Activated naive CD4-positive, alpha-beta T cell treated with anti-CD3 and anti-CD28 coated beads, Interleukin-2, amount 10 ng/mL, durations not matched to agents 7 days and 5 days (primary cell): ENCODE measurements around the gene FTL.
"Not testable (repeated sequence)": the region's sequence is repeated elsewhere in the genome, so short reads cannot be mapped to it uniquely, and the experiment has no call there.

Source experiments
- CTCF ChIA-PET: fragments of 350-600 bp; sonication (Branson Sonifier 250); formaldehyde crosslinking; loops from one replicate; lab custom pipeline; 2021; ENCODE audit warnings: antibody characterized with exemption; lab: Charles Lee
- DNase-seq: peaks from one replicate; pipeline ENCODE4 v3.0.0-alpha.2; 2020
- H3K27ac Mint-ChIP-seq: one replicate; pipeline ENCODE4 v1.8.0; 2021; ENCODE audit warnings: mild to moderate bottlenecking, moderate library complexity, mixed read lengths
- H3K27me3 Mint-ChIP-seq: one replicate; pipeline ENCODE4 v1.8.0; 2021; ENCODE audit warnings: mild to moderate bottlenecking, mixed read lengths
- H3K36me3 Mint-ChIP-seq: one replicate; pipeline ENCODE4 v1.8.0; 2021; ENCODE audit warnings: mixed read lengths
- H3K4me1 Mint-ChIP-seq: one replicate; pipeline ENCODE4 v1.8.0; 2021; ENCODE audit warnings: mixed read lengths
- H3K4me3 Mint-ChIP-seq: one replicate; pipeline ENCODE4 v1.8.0; 2021; ENCODE audit warnings: mild to moderate bottlenecking, moderate library complexity, mixed read lengths
- H3K9me3 Mint-ChIP-seq: one replicate; pipeline ENCODE4 v1.8.0; 2021; ENCODE audit warnings: mixed read lengths

The FTL gene

DNA sequence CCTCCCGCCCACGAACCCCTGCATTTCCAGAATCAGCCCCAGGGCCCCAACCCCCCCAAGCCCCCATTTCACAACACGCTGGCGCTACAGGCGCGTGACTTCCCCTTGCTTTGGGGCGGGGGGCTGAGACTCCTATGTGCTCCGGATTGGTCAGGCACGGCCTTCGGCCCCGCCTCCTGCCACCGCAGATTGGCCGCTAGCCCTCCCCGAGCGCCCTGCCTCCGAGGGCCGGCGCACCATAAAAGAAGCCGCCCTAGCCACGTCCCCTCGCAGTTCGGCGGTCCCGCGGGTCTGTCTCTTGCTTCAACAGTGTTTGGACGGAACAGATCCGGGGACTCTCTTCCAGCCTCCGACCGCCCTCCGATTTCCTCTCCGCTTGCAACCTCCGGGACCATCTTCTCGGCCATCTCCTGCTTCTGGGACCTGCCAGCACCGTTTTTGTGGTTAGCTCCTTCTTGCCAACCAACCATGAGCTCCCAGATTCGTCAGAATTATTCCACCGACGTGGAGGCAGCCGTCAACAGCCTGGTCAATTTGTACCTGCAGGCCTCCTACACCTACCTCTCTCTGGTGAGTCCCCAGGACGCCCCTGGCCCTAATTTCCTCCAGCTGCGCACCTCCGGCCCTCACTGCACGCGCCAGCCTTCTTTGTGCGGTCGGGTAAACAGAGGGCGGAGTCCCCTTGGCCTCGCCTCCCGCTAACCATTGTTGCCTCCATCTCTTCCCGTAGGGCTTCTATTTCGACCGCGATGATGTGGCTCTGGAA is at the start of gene FTL:
FTL (plus strand) TSS at position 270 of the 766 bp plus-strand sequence; CDS start at position 469, 199 bp downstream.
- H3K4me3 Mint-ChIP-seq = peak within 1 kb of the TSS; percentile 98
- H3K36me3 Mint-ChIP-seq = peaks cover 46% of the 10 kb centered on the region
- no peaks in the 10 kb centered on the region for H3K27me3 Mint-ChIP-seq
- CTCF ChIA-PET = interaction anchor here (0.6 kb wide), 1 partner anchor 281 kb away, joined by 3 read pairs; no protein-coding TSS in a partner anchor
- H3K9me3 Mint-ChIP-seq = no peaks in the 10 kb centered on the region
- peak within 1 kb of the TSS; percentile 99 for H3K27ac Mint-ChIP-seq
- peak; percentile 95 for DNase-seq
- H3K4me1 Mint-ChIP-seq = peaks cover 66% of the 10 kb centered on the region

DNA sequence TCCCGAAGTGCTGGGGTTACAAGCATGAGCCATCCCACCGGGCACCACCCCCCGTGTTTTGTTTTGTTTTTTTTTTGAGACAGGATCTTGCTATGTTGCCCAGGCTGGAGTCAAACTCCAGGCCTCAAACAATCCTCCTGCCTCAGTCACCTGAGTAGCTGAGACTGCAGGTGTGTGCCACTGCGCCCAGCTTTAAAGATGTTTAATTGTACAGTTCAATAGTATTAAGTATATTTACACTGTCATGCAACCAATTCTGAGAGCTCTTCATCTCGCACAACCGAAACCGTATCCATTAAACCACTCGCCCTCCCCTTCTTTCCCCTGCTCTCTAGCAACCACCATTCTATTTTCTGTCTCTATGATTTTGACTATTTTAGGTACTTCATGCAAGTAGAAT is 49.4 kb upstream of the FTL start:
- Mint-ChIP-seq H3K27me3 (no peaks in the 10 kb centered on the region), H3K9me3 (no peaks in the 10 kb centered on the region), H3K4me1 (no peaks in the 10 kb centered on the region), H3K27ac (no peak overlapping the region), H3K36me3 (peaks cover 51% of the 10 kb centered on the region), H3K4me3 (no peak overlapping the region)
- CTCF ChIA-PET = no interaction called here
- DNase-seq = no peak

DNA sequence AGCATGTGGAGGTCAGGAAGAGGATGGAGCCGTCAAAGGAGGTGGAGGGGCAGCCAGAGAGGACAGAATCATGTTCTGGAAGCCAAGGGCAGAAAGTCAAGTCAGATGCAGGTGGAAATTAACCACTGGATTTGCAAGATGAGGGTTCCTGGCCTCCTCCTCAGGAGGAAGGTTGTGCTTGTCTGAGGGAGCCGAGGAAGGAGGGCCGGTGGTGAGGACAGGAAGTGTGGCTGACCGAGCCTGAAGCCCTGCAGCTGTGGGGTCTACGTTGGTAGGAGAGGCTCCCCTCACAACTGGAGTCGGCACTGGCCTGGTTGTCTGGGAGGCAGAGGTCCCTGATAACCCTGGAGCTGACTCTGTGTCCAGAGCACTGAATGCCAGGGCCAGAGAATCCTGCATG is 47.0 kb upstream of the FTL start:
- Mint-ChIP-seq H3K27me3 (no peaks in the 10 kb centered on the region), H3K36me3 (peaks cover 49% of the 10 kb centered on the region), H3K9me3 (no peaks in the 10 kb centered on the region), H3K27ac (no peak overlapping the region), H3K4me3 (no peak overlapping the region), H3K4me1 (no peaks in the 10 kb centered on the region)
- CTCF ChIA-PET = no interaction called here
- no peak for DNase-seq

DNA sequence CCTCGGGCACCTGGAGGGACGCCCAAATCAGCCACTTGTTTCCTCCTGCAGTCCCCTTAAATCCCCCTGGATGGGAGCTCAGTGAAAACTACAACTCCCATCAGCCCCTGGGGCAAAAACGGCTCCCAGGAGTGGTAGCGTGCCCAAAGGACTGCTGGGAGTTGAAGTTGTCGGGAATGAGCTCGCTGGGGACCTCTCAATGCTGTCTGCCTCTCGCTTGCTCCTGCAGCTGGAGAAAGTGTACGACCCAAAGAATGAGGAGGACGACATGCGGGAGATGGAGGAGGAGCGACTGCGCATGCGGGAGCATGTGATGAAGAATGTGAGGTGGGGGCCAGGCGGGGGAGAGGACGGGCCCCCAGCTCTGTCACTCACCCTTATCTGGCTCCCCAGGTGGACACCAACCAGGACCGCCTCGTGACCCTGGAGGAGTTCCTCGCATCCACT is 46.3 kb upstream of the FTL start:
- Mint-ChIP-seq H3K36me3 (peaks cover 48% of the 10 kb centered on the region), H3K27ac (no peak overlapping the region), H3K9me3 (no peaks in the 10 kb centered on the region), H3K4me1 (no peaks in the 10 kb centered on the region), H3K4me3 (no peak overlapping the region), H3K27me3 (no peaks in the 10 kb centered on the region)
- CTCF ChIA-PET = no interaction called here
- peak; percentile 39 for DNase-seq

DNA sequence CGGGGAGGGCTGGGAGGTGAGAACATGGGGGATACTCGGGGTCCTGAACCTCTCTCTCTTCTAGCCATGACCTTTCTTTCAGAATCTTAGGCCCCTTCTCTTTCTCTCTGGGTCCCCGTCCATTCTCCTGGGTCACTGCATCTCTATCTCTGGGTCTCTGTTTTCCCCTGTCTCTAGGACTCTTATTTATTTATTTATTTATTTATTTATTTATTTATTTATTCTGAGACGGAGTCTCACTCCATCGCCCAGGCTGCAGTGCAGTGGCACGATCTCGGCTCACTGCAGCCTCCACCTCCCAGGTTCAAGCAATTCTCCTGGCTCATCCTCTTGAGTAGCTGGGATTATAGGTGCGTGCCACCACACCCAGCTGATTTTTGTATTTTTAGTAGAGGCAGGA is 45.8 kb upstream of the FTL start:
- H3K27me3 Mint-ChIP-seq, DNase-seq, CTCF ChIA-PET, H3K27ac Mint-ChIP-seq, H3K4me1 Mint-ChIP-seq, H3K4me3 Mint-ChIP-seq, H3K9me3 Mint-ChIP-seq: not testable (repeated sequence)
- peaks cover 44% of the 10 kb centered on the region for H3K36me3 Mint-ChIP-seq

DNA sequence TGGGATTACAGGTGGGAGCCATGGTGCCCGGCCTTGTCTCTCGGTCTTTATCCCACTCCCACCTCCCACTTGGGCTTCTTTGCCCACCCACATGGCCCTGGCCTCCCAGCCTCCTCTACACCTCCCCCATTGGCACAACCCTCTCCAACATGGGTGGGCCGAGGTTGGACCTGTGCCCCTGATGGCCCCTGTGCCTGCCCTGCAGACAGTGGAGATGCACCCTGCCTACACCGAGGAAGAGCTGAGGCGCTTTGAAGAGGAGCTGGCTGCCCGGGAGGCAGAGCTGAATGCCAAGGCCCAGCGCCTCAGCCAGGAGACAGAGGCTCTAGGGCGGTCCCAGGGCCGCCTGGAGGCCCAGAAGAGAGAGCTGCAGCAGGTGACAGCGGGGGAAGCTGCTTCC is 44.2 kb upstream of the FTL start:
- Mint-ChIP-seq H3K9me3 (no peaks in the 10 kb centered on the region), H3K4me1 (no peaks in the 10 kb centered on the region), H3K4me3 (no peak overlapping the region), H3K27me3 (no peaks in the 10 kb centered on the region), H3K36me3 (peaks cover 36% of the 10 kb centered on the region), H3K27ac (peak overlapping the region; percentile 60)
- DNase-seq = no peak
- CTCF ChIA-PET = no interaction called here

DNA sequence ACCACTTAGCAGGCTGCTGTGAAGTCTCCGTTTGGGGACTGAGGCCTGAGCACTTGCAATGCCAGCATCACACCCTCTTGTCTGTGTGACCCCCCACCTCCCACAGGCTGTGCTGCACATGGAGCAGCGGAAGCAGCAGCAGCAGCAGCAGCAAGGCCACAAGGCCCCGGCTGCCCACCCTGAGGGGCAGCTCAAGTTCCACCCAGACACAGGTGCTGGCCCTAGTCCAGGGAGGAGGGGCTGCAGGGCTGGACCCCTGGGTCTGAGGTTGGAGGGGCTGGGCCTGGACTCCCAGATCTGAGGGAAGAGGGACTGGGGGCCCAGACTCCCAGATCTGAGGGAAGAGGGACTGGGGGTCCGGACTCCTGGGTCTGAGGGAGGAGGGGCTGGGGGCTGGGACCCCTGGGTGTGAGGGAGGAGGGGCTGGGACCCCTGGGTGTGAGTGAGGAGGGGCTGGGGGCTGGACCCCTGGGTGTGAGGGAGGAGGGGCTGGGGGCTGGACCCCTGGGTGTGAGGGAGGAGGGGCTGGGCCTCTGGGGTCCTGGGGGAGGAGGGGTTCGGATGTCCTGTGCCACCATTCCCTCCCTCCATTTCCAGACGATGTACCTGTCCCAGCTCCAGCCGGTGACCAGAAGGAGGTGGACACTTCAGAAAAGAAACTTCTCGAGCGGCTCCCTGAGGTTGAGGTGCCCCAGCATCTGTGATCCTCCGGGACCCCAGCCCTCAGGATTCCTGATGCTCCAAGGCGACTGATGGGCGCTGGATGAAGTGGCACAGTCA is 43.2 kb upstream of the FTL start:
- no peak overlapping the region for H3K4me3 Mint-ChIP-seq
- CTCF ChIA-PET = no interaction called here
- DNase-seq = no peak
- no peak overlapping the region for H3K27ac Mint-ChIP-seq
- H3K27me3 Mint-ChIP-seq = no peaks in the 10 kb centered on the region
- peaks cover 3% of the 10 kb centered on the region for H3K4me1 Mint-ChIP-seq
- peaks cover 33% of the 10 kb centered on the region for H3K36me3 Mint-ChIP-seq
- H3K9me3 Mint-ChIP-seq = no peaks in the 10 kb centered on the region

DNA sequence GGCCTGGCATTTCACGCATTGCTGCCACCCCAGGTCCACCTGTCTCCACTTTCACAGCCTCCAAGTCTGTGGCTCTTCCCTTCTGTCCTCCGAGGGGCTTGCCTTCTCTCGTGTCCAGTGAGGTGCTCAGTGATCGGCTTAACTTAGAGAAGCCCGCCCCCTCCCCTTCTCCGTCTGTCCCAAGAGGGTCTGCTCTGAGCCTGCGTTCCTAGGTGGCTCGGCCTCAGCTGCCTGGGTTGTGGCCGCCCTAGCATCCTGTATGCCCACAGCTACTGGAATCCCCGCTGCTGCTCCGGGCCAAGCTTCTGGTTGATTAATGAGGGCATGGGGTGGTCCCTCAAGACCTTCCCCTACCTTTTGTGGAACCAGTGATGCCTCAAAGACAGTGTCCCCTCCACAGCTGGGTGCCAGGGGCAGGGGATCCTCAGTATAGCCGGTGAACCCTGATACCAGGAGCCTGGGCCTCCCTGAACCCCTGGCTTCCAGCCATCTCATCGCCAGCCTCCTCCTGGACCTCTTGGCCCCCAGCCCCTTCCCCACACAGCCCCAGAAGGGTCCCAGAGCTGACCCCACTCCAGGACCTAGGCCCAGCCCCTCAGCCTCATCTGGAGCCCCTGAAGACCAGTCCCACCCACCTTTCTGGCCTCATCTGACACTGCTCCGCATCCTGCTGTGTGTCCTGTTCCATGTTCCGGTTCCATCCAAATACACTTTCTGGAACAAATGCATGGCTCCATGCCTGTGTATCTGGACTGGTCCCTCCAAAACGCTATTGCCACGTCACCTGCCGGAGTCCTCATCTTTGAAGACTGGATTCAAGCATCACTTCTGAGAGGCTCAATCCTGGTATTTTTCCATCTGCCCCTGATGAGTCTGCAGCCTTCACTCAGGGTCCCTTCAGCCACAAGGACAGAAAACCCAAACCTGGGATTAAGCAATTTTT is 42.3 kb upstream of the FTL start:
- Mint-ChIP-seq H3K27ac (no peak overlapping the region), H3K27me3 (no peaks in the 10 kb centered on the region), H3K36me3 (peaks cover 31% of the 10 kb centered on the region), H3K4me1 (peaks cover 5% of the 10 kb centered on the region), H3K4me3 (no peak overlapping the region), H3K9me3 (no peaks in the 10 kb centered on the region)
- DNase-seq = no peak
- CTCF ChIA-PET = no interaction called here

DNA sequence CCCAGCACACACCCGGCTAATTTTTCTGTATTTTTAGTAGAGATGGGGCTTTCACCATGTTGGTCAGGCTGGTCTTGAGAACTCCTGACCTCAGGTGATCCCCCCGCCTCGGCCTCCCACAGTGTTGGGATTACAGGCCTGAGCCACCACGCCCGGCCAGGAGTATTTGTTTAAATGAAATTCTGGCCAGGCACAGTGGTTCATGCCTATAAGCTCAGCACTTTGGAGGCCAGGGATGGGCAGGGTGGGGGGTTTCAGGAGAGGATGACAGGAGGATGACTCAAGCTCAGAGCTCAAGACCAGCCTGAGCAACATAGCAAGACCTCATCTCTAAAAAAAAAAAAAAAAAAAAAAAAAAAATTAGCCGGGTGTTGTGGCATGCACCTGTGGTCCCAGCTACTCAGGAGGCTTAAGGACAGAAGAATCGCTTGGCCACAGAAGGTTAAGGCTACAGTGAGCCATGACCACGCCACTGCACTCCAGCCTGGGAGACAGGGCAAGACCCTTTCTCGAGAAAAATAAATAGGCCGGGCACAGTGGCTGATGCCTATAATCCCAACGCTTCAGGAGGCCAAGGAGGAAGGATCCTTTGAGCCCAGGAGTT is 39.8 kb upstream of the FTL start:
- DNase-seq = no peak
- Mint-ChIP-seq H3K9me3 (no peaks in the 10 kb centered on the region), H3K27me3 (no peaks in the 10 kb centered on the region), H3K4me3 (no peak overlapping the region), H3K36me3 (peaks cover 20% of the 10 kb centered on the region), H3K4me1 (peaks cover 5% of the 10 kb centered on the region), H3K27ac (no peak overlapping the region)
- CTCF ChIA-PET = interaction anchor here (1.3 kb wide), 1 partner anchor 73 kb away, joined by 4 read pairs; no protein-coding TSS in a partner anchor

DNA sequence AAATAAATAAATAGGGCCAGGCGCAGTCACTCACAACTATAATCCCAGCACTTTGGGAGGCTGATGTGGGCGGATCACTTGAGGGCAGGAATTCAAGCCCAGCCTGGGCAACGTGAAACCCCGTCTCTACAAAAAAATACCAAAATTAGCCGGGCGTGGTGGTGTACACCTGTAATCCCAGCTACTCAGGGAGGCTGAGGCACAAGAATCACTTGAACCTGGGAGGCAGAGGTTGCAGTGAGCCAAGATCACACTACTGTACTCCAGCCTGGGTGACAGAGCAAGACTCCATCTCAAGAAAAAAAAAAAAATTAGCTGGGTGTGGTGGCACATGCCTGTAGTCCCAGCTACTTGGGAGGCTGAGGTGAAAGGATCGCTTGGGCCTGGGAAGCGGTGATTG is 39.2 kb upstream of the FTL start:
- peaks cover 16% of the 10 kb centered on the region for H3K36me3 Mint-ChIP-seq
- H3K4me3 Mint-ChIP-seq, CTCF ChIA-PET, H3K27me3 Mint-ChIP-seq, DNase-seq, H3K4me1 Mint-ChIP-seq, H3K27ac Mint-ChIP-seq, H3K9me3 Mint-ChIP-seq: not testable (repeated sequence)

DNA sequence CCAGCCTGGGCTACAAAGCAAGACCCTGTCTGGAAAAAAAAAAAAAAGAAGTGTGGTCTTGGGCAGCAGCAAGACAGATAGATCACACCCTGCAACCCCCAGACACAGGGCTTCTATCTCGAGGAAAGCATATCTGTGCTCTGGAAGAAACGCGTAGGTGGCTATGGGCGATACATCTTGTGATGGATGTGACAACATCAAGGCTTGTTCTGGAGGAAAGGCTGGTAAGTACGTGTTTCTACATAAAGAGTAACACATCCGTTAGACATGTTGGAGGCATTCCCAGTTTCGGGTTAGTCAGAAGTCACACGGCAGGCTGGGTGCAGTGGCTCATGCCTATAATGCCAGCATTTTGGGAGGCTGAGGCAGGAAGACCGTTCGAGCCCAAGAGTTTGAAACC is 38.2 kb upstream of the FTL start:
- Mint-ChIP-seq H3K36me3 (peaks cover 9% of the 10 kb centered on the region), H3K27me3 (peaks cover 10% of the 10 kb centered on the region), H3K27ac (no peak overlapping the region), H3K9me3 (no peaks in the 10 kb centered on the region), H3K4me3 (peak overlapping the region; percentile 40), H3K4me1 (peaks cover 5% of the 10 kb centered on the region)
- CTCF ChIA-PET = no interaction called here
- peak; percentile 28 for DNase-seq

DNA sequence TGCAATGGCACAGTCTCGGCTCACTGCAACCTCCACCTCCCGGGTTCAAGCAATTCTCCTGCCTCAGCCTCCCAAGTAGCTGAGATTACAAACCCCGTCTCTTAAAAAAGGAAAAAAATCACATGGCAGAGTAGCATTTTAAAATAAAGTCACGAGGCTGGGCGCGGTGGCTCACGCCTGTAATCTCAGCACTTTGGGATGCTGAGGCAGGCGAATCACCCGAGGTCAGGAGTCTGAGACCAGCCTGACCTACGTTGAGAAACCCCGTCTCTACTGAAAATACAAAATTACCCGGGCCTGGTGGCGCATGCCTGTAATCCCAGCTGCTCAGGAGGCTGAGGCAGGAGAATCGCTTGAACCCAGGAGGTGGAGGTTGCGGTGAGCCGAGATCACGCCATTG is 37.4 kb upstream of the FTL start:
- H3K9me3 Mint-ChIP-seq, H3K27ac Mint-ChIP-seq, CTCF ChIA-PET, H3K4me1 Mint-ChIP-seq, H3K4me3 Mint-ChIP-seq, H3K36me3 Mint-ChIP-seq, DNase-seq: not testable (repeated sequence)
- H3K27me3 Mint-ChIP-seq = peaks cover 11% of the 10 kb centered on the region

DNA sequence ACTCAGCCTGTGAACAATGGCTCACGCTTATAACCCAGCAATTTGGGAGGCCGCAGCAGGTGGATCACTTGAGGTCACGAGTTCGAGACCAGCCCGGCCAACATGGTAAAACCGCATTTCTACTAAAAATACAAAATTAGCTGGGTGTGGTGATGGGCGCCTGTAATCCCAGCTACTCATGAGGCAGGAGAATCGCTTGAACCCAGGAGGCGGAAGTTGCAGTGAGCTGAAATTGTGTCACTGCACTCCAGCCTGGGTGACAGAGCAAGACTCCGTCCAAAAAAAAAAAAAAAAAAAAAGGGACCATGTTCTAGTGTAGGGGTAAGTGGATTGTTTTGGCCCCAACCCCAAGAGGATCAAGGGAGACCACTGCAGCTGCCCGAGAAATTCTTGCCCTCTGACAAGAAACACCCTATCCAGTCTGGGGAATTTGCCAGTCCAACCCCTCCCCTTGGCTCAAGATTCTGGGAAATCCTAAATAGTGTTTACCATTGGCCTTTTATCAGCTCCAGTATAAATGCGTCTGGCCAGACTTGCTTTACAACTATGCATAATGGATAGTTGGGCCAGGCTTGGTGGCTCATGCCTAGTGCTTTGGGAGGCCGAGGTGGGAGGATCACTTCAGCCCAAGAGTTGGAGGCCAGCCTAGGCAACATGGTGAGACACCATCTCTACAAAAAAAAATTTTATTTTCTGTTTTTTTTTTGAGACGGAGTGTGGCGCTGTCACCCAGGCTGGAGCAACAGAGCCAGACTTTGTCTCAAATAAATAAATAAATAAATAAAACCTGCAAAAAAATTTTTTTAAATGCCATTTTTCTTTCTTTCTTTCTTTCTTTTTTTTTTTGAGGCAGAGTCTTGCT is 36.7 kb upstream of the FTL start:
- no peaks in the 10 kb centered on the region for H3K36me3 Mint-ChIP-seq
- no peak overlapping the region for H3K27ac Mint-ChIP-seq
- DNase-seq = no peak
- no peaks in the 10 kb centered on the region for H3K9me3 Mint-ChIP-seq
- peaks cover 11% of the 10 kb centered on the region for H3K4me1 Mint-ChIP-seq
- CTCF ChIA-PET = interaction anchor here (1.1 kb wide), 1 partner anchor 42 kb away, joined by 3 read pairs; no protein-coding TSS in a partner anchor
- no peak overlapping the region for H3K4me3 Mint-ChIP-seq
- peaks cover 18% of the 10 kb centered on the region for H3K27me3 Mint-ChIP-seq
